HepG2 (cell line): ENCODE results near the gene SEMA5B. TPM values are rescaled to one million over a fixed set of nuclear protein-coding genes. Genes with fewer than 3 reads are reported as not detected.

Experiments
- ATAC-seq: fragments of 200-7000 bp; cut with Tn5 transposase; 3 replicates; pipeline ENCODE4 v1.9.1; 2020; ENCODE audit warnings: mild to moderate bottlenecking, moderate library complexity
- BruUV-seq: library from RNA; stranded (reverse); fragments of 400-500 nt; replicated peaks from 2 replicates; lab custom pipeline; 2021; lab: Mats Ljungman, UMichigan
- CTCF ChIA-PET: fragments of 300-600 bp; formaldehyde crosslinking; extraction: SDS; loops from one replicate; lab custom pipeline; 2021; ENCODE audit warnings: low total read pairs, inconsistent platforms, low intra/inter-chr PET ratio; lab: Yijun Ruan, JAX
- POLR2A ChIA-PET: fragments of 350-600 bp; sonication (Branson Sonifier 250); formaldehyde crosslinking; loops from one replicate; lab custom pipeline; 2020; ENCODE audit warnings: antibody characterized with exemption, inconsistent platforms; lab: Yijun Ruan, JAX
- DNase-seq: peaks from one replicate; pipeline ENCODE4 v3.0.0-alpha.2; 2015; ENCODE audit warnings: low spot score
- FAIRE-seq: peaks from 3 replicates; lab custom pipeline; 2011; peaks lifted over from hg19 to GRCh38; lab: Jason Lieb, UNC
- H2AFZ ChIP-seq: one replicate; pipeline ENCODE4 v1.6.1; 2011; ENCODE audit warnings: low read length, inconsistent platforms
- H3K27ac ChIP-seq: fragments of 300-600 bp; 3 replicates; pipeline ENCODE4 v1.8.0; 2011; ENCODE audit warnings: mixed run types, mild to moderate bottlenecking, mixed read lengths, low read length, inconsistent platforms; ENCODE audit not compliant: insufficient read depth; ENCODE audit errors: extremely low read length
- H3K27me3 ChIP-seq, 2 experiments: fragments of 200-600 bp in 1 of 2; 2 replicates in 1 of 2; 3 replicates in 1 of 2; pipeline versions ENCODE4 v1.6.0 to v1.8.0; 2011; ENCODE audit warnings: low read length in 2 of 2, mild to moderate bottlenecking in 2 of 2, moderate library complexity in 2 of 2, inconsistent platforms in 1 of 2; ENCODE audit not compliant: insufficient read depth in 2 of 2, control insufficient read depth in 1 of 2
- H3K36me3 ChIP-seq, 2 experiments: fragments of 200-600 bp in 1 of 2; replicated peaks in 1 of 2; 2 replicates in 1 of 2; 3 replicates in 1 of 2; pipeline versions ENCODE4 v1.5.1 to v1.8.0; 2011; ENCODE audit warnings: low read length in 2 of 2, inconsistent platforms in 1 of 2; ENCODE audit not compliant: insufficient read depth in 2 of 2, control insufficient read depth in 1 of 2
- H3K4me1 ChIP-seq: 2 replicates; pipeline ENCODE4 v1.5.1; 2012; ENCODE audit warnings: low read length, inconsistent platforms; ENCODE audit not compliant: insufficient read depth
- H3K4me2 ChIP-seq: 2 replicates; pipeline ENCODE4 v1.6.0; 2011; ENCODE audit warnings: low read depth, low read length, inconsistent platforms
- H3K4me3 ChIP-seq, 3 experiments: fragments of 200-600 bp in 1 of 3; sonication (generic), shearing (Covaris generic) in 1 of 3; replicated peaks in 1 of 3; 2 replicates each; pipeline ENCODE4 v1.5.1; 2011 to 2016; ENCODE audit warnings: low read length in 3 of 3, inconsistent platforms in 2 of 3, low read depth in 2 of 3, mild to moderate bottlenecking in 2 of 3, control low read depth in 1 of 3, mixed read lengths in 1 of 3; ENCODE audit not compliant: insufficient read depth in 1 of 3
- H3K79me2 ChIP-seq: one replicate; pipeline ENCODE4 v1.6.1; 2011; ENCODE audit warnings: low read length, inconsistent platforms; ENCODE audit not compliant: insufficient read depth
- H3K9ac ChIP-seq: 2 replicates; pipeline ENCODE4 v1.6.0; 2011; ENCODE audit warnings: mild to moderate bottlenecking, low read depth, low read length, inconsistent platforms; ENCODE audit not compliant: insufficient read depth
- H3K9me3 ChIP-seq: 2 replicates; pipeline ENCODE4 v1.5.1; 2012; ENCODE audit warnings: mild to moderate bottlenecking, low read length
- H4K20me1 ChIP-seq: 2 replicates; pipeline ENCODE4 v1.6.0; 2011; ENCODE audit warnings: inconsistent platforms, mild to moderate bottlenecking, low read length, moderate library complexity; ENCODE audit not compliant: insufficient read depth
- KDM3A ChIP-seq: IDR thresholded peaks from 2 replicates; pipeline ENCODE4 v1.6.1; 2018; ENCODE audit warnings: low read depth, missing compliant biosample characterization
- SP4 ChIP-seq: sonication (generic); formaldehyde crosslinking; IDR thresholded peaks from 2 replicates; pipeline ENCODE4 v1.8.1; 2023; ENCODE audit warnings: mild to moderate bottlenecking, missing genetic modification reagents
- SYNCRIP ChIP-seq: fragments of 200-400 bp; formaldehyde crosslinking; IDR thresholded peaks from 2 replicates; pipeline ENCODE4 v1.6.1; 2018; ENCODE audit warnings: mild to moderate bottlenecking, low read depth, low read length; ENCODE audit not compliant: insufficient read depth
- ZNF446 ChIP-seq: sonication (generic); formaldehyde crosslinking; IDR thresholded peaks from 2 replicates; pipeline ENCODE4 v1.5.0; 2020; ENCODE audit warnings: mild to moderate bottlenecking, missing genetic modification reagents
- ZSCAN29 ChIP-seq: sonication (generic); formaldehyde crosslinking; conservative IDR thresholded peaks from 2 replicates; pipeline ENCODE4 v1.4.0; 2020; ENCODE audit warnings: mild to moderate bottlenecking, missing genetic modification reagents
- in situ Hi-C: cut with HindIII; loops from 2 replicates; pipeline ENCODE4 v1.10.0; 2017; ENCODE audit warnings: low pct_unique_long_range_greater_than_20kb; ENCODE audit not compliant: extremely low pct_ligation_motif_present
- intact Hi-C: fragments of 100-400 bp; cut with micrococcal nuclease; formaldehyde crosslinking; loops from one replicate; pipeline ENCODE4 v1.10.0; 2022; ENCODE audit not compliant: unreplicated experiment
- polyA plus RNA-seq, 8 experiments: library from polyadenylated mRNA; depleted of rRNA in 3 of 8; stranded (reverse) in 7 of 8; unstranded in 1 of 8; fragments of >200 nt; fragmentation: Illumina TruSeq in 4 of 8; extraction: Trizol in 4 of 8; gene quantifications; 2 replicates each; pipeline versions ENCODE4 v1.2.1 to v1.2.3, GENCODE V29; 2011 to 2016; ENCODE audit warnings: low read depth in 4 of 8, missing spikeins in 1 of 8, mixed read lengths in 1 of 8; ENCODE audit not compliant: insufficient read depth in 1 of 8
- total RNA-seq, 5 experiments: library from RNA; depleted of rRNA; stranded (reverse); fragments of >200 nt; fragmentation: Illumina TruSeq; extraction: Trizol; gene quantifications; 2 replicates each; pipeline ENCODE4 v1.2.3, GENCODE V29; 2016; ENCODE audit warnings: low read depth in 1 of 5
- TF ChIP-seq, protein P1 (sequence below): sonication (generic); formaldehyde crosslinking; IDR thresholded peaks from 2 replicates; pipeline ENCODE4 v1.8.0; 2023; ENCODE audit warnings: mild to moderate bottlenecking, missing genetic modification reagents
- TF ChIP-seq, protein P2 (sequence below): sonication (generic); formaldehyde crosslinking; IDR thresholded peaks from 2 replicates; pipeline ENCODE4 v1.4.0; 2020; ENCODE audit warnings: missing genetic modification reagents; ENCODE audit errors: not compliant biosample characterization

Gene SEMA5B
- total and polyA plus RNA-seq, 2 of the 13 experiments (the other 11 are each of a cell fraction or from before 2014, with no cell fraction given), result not detected

DNA sequence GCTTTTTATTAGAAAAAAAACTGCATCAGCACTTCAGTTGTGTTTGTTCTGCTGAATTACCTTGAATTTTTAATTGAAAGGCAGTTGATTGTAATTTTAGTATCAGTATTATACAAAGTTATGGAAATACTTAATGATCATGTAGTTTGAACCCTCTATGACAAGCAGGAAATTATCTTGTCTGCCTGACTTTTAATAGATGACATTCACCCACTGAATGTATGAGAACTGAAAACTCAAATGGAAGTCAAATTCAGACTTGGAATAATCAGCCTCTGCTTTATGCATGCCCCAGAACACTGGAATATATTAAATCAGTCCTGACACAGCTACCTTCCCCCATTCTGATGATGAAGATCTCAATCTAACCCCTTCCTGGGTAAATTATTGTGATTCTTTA lies 159.2 kb downstream of the SEMA5B start:
- Histone ChIP-seq H3K4me1 (no peaks in the 10 kb centered on the region), H3K27me3 (no peaks in the 10 kb centered on the region), H3K4me3 (no peak overlapping the region), H4K20me1 (no peaks in the 10 kb centered on the region), H2AFZ (no peak overlapping the region), H3K27ac (no peak overlapping the region), H3K79me2 (no peaks in the 10 kb centered on the region), H3K36me3 (no peaks in the 10 kb centered on the region; a peak in 1 of 5 replicates), H3K4me2 (no peak overlapping the region), H3K9me3 (no peaks in the 10 kb centered on the region), H3K9ac (no peak overlapping the region)
- DNase-seq, result no peak
- intact Hi-C loops (no loop called here), in situ Hi-C loops (no loop called here)
- ChIA-PET POLR2A (no interaction called here), CTCF (no interaction called here)
- no peak for ATAC-seq
- no peak for TF ChIP-seq ZSCAN29 (CRISPR knock-in tag)
- TF ChIP-seq SYNCRIP, result no peak
- TF ChIP-seq ZNF446 (CRISPR knock-in tag), result no peak
- FAIRE-seq, result no peak
- BruUV-seq, result no TSS peak

- Histone ChIP-seq H3K4me1 (no peaks in the 10 kb centered on the region), H4K20me1 (no peaks in the 10 kb centered on the region), H3K27ac (no peak overlapping the region), H3K79me2 (no peaks in the 10 kb centered on the region), H3K27me3 (no peaks in the 10 kb centered on the region), H3K4me3 (no peak overlapping the region), H3K9ac (no peak overlapping the region), H2AFZ (no peak overlapping the region), H3K9me3 (no peaks in the 10 kb centered on the region), H3K36me3 (no peaks in the 10 kb centered on the region; a peak in 1 of 5 replicates), H3K4me2 (no peak overlapping the region)
- DNase-seq (no peak), ATAC-seq (no peak), FAIRE-seq (no peak)
- ChIA-PET CTCF (no interaction called here), POLR2A (no interaction called here)
- BruUV-seq, result no TSS peak
- in situ Hi-C loops (no loop called here), intact Hi-C loops (no loop called here)
- no peak for TF ChIP-seq KDM3A
- TF ChIP-seq, protein P1, sequence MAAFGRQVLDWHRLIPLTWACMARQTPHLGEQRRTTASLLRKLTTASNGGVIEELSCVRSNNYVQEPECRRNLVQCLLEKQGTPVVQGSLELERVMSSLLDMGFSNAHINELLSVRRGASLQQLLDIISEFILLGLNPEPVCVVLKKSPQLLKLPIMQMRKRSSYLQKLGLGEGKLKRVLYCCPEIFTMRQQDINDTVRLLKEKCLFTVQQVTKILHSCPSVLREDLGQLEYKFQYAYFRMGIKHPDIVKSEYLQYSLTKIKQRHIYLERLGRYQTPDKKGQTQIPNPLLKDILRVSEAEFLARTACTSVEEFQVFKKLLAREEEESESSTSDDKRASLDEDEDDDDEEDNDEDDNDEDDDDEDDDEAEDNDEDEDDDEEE (CRISPR knock-in tag), result no peak
- TF ChIP-seq, protein P2, sequence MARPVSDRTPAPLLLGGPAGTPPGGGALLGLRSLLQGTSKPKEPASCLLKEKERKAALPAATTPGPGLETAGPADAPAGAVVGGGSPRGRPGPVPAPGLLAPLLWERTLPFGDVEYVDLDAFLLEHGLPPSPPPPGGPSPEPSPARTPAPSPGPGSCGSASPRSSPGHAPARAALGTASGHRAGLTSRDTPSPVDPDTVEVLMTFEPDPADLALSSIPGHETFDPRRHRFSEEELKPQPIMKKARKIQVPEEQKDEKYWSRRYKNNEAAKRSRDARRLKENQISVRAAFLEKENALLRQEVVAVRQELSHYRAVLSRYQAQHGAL (CRISPR knock-in tag), result no peak
- TF ChIP-seq SP4 (CRISPR knock-in tag), result no peak
Observed at GRCh38 chr3:122864498-122864897, 163.1 kb downstream of the SEMA5B start.
